ENCODE measurements around the gene GPR15LG.

The GPR15LG gene

GRCh38 chr10:84230359-84230758 lies 56.8 kb downstream of the GPR15LG start (continued):
- TF ChIP-seq ZNF148 (tag by site-specific recombination; IDR thresholded peaks at IDR 0.05; ENCODE audit: borderline replicate concordance) (no peak), ZNF292 (tag by site-specific recombination; IDR thresholded peaks at IDR 0.05; ENCODE audit: borderline replicate concordance, low read depth) (no peak), HOXD13 (CRISPR knock-in tag; IDR thresholded peaks at IDR 0.05; ENCODE audit: borderline replicate concordance) (no peak), ZSCAN18 (tag by site-specific recombination; IDR thresholded peaks at IDR 0.05) (no peak), HOXA7 (CRISPR knock-in tag; IDR thresholded peaks at IDR 0.05; ENCODE audit: borderline replicate concordance) (no peak), ZNF416 (tag by site-specific recombination; IDR thresholded peaks at IDR 0.05) (no peak), PRDM1 (tag by site-specific recombination; IDR thresholded peaks at IDR 0.05) (no peak), ZNF174 (tag by site-specific recombination; IDR thresholded peaks at IDR 0.05) (no peak), ZNF398 (tag by site-specific recombination; IDR thresholded peaks at IDR 0.05) (no peak)

GRCh38 chr10:84232376-84232775 lies 58.8 kb downstream of the GPR15LG start:
- CTCF ChIA-PET: interaction anchor here (1.1 kb wide), 1 partner anchor 9 kb away, joined by 3 read pairs; no protein-coding TSS in a partner anchor

GRCh38 chr10:84233940-84234339 lies 60.3 kb downstream of the GPR15LG start:
- CTCF ChIA-PET: interaction anchor here (1.0 to 1.7 kb wide), 3 partner anchors 20 to 304 kb away, joined by 3 to 6 read pairs (median 4); no protein-coding TSS in a partner anchor
- no peak overlapping the region for H3K4me3 ChIP-seq (ENCODE audit: low read depth, low read length)

More at GRCh38 chr10:84232376-84232775, 58.8 kb downstream of the GPR15LG start:
- Histone ChIP-seq H3K4me3 (ENCODE audit: low read depth, low read length) (no peak overlapping the region), H3K9me3 (ENCODE audit: control insufficient read depth, insufficient read depth, low read depth, low read length) (no peaks in the 10 kb centered on the region), H3K36me3 (ENCODE audit: control insufficient read depth in 2 of 2, insufficient read depth in 1 of 2, low read length in 2 of 2) (no peaks in the 10 kb centered on the region), H3K27ac (ENCODE audit: extremely low read depth, low read depth, low read length) (no peak overlapping the region), H3K4me1 (ENCODE audit: control insufficient read depth, insufficient read depth, low read length) (no peaks in the 10 kb centered on the region)
- POLR2A ChIA-PET: no interaction called here
- TF ChIP-seq ZNF692 (tag by site-specific recombination; IDR thresholded peaks at IDR 0.05): no peak
- no peak for TF ChIP-seq SCRT1 (tag by site-specific recombination; IDR thresholded peaks at IDR 0.05; ENCODE audit: borderline replicate concordance)
- no peak for TF ChIP-seq ZNF488 (tag by site-specific recombination; IDR thresholded peaks at IDR 0.05)
- no peak for TF ChIP-seq ZNF140 (tag by site-specific recombination; IDR thresholded peaks at IDR 0.05)
- no peak for TF ChIP-seq ZNF555 (tag by site-specific recombination; conservative IDR thresholded peaks at IDR 0.05)
- TF ChIP-seq ZNF248 (tag by site-specific recombination; IDR thresholded peaks at IDR 0.05): no peak

More at GRCh38 chr10:84233940-84234339, 60.3 kb downstream of the GPR15LG start:
- H3K4me1 ChIP-seq (ENCODE audit: control insufficient read depth, insufficient read depth, low read length): no peaks in the 10 kb centered on the region
- H3K36me3 ChIP-seq (ENCODE audit: control insufficient read depth in 2 of 2, insufficient read depth in 1 of 2, low read length in 2 of 2): no peaks in the 10 kb centered on the region
- POLR2A ChIA-PET: no interaction called here
- TF ChIP-seq ZSCAN16 (tag by site-specific recombination; IDR thresholded peaks at IDR 0.05) (no peak), ZNF174 (tag by site-specific recombination; IDR thresholded peaks at IDR 0.05) (no peak), ZNF692 (tag by site-specific recombination; IDR thresholded peaks at IDR 0.05) (no peak), ZFP69B (tag by site-specific recombination; IDR thresholded peaks at IDR 0.05) (no peak), ZNF2 (tag by site-specific recombination; IDR thresholded peaks at IDR 0.05) (no peak), ZNF785 (tag by site-specific recombination; IDR thresholded peaks at IDR 0.05) (no peak), OSR2 (tag by site-specific recombination; IDR thresholded peaks at IDR 0.05) (no peak), WT1 (tag by site-specific recombination; IDR thresholded peaks at IDR 0.05) (no peak), ZNF791 (tag by site-specific recombination; IDR thresholded peaks at IDR 0.05) (no peak)
- no peaks in the 10 kb centered on the region for H3K9me3 ChIP-seq (ENCODE audit: control insufficient read depth, insufficient read depth, low read depth, low read length)
- H3K27ac ChIP-seq (ENCODE audit: extremely low read depth, low read depth, low read length): no peak overlapping the region

Data from HEK293 (cell line).